Measurements from ENCODE around the gene FASLG.

DNA sequence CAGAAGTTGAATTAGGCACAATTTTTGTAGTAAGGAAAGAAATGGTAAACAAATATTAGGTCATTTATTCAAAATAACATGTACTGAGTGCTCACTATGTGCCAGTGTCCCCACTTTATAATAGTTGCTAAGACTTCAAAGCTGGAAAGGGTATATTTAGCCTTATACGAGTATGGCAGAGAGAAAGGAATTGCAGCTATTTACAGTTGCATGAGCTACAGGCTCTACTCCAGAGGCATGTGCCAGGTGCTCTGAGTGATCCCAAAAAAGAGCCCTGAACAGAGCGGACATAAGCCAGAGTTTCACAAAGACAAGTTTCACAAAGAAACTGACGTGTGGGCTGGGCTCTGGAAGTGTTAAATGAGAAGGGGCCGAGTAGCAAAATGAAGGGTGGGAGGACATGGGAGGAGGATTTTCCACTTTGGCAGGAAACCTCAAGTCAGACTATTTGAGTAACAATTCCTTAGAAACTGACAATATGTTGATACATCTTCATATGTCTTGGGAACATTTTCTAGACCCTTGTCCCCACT is 40.9 kb downstream of the FASLG start:
- TF ChIP-seq CTCF (IDR thresholded peaks at IDR 0.05; ENCODE audit: poor library complexity) (no peak), EZH2 (IDR thresholded peaks at IDR 0.05; ENCODE audit: borderline replicate concordance) (no peak), EZH2phosphoT487 (IDR thresholded peaks at IDR 0.05; ENCODE audit: low read depth, severe bottlenecking, unreplicated experiment) (no peak)

Measured in hepatocyte (in vitro differentiated cells).